ENCODE results near the gene SLC35G1.

- TF ChIP-seq CTCF (conservative IDR thresholded peaks at IDR 0.05; ENCODE audit: low read depth, low read length) (no peak), EZH2 (IDR thresholded peaks at IDR 0.05; ENCODE audit: low read length, unreplicated experiment) (no peak), EZH2phosphoT487 (IDR thresholded peaks at IDR 0.05; ENCODE audit: borderline replicate concordance, low read length) (no peak)
Measured at GRCh38 chr10:93947055-93947454, 53.3 kb downstream of the SLC35G1 start.
